CD1c-positive myeloid dendritic cell (primary cell): ENCODE data around the gene RFPL4AL1.
"Not testable (repeated sequence)": the region's sequence is repeated elsewhere in the genome, so short reads cannot be mapped to it uniquely, and the experiment has no call there.

Source experiments
- DNase-seq: peaks from one replicate; pipeline ENCODE4 v3.0.0-alpha.2; 2016; ENCODE audit errors: extremely low spot score

Gene RFPL4AL1

GRCh38 chr19:55768818-55769217 lies at the start of gene RFPL4AL1:
RFPL4AL1 (plus strand) TSS chr19:55769118; CDS start chr19:55771805, 2,687 bp downstream.
- DNase-seq = not testable (repeated sequence)

DNA sequence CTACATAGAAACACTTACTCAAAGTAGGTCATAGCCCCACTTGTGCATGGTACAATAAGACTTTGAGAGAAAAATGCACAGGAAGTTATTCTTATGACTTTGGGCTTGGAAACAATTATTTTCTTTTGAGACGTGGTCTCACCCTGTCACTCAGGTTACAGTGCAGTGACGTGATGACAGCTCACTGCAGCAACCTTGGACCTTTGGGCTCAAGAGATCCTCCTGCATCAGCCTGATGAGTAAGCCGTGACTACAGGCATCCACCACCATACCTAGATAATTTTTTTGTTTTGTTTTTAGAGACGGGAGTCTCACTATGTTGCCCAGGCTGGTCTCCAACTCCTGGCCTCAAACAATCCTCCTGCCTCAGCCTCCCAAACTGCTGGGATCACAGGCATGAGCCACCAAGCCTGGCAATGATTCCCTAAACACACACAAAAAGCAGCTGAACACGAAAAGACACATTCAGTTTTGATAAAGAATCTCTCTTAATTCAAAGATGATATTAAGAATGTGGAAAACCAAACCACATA lies 48.6 kb upstream of the RFPL4AL1 start:
- DNase-seq = no peak

DNA sequence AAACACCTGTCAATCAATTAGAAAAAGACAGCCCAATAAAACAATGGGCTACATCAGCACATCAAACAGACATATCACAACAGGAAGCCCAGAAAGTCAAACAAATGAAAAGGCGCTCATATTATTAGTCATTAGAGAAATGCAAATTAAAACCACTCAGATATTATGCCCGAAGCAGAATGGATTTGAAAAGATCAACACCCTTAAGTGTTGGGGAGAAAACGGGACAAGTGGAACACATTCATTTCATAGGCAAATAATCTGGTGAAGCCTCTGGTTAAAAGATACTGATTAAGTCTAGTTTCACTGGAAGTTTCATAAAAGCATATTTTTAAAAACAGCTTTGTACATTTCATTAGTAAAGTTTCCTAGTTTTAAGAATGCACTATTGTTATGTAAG lies 48.1 kb upstream of the RFPL4AL1 start:
- no peak for DNase-seq

- no peak for DNase-seq
These were observed 45.4 kb upstream of the RFPL4AL1 start for GRCh38 chr19:55723491-55723890.

DNA sequence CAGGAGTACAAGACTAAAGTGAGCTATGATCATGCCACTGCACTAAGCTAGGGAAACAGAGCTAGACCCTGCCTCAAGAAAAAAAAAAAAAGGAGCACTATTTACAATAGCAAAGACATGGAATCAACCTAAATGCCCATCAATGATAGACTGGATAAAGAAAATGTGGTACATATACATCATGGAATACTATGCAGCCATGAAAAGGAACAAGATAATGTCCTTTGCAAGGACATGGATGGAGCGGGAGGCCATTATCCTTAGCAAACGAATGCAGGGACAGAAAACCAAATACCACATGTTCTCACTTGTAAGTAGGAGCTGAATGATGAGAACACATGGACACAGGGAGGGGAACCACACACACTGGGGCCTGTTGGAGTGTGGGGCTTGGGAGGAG lies 38.5 kb upstream of the RFPL4AL1 start:
- DNase-seq = not testable (repeated sequence)

- DNase-seq = no peak
These were observed 30.6 kb upstream of the RFPL4AL1 start, which contains the start of gene NLRP9 for GRCh38 chr19:55738302-55738701. NLRP9 (minus strand) TSS chr19:55738402; CDS start chr19:55738374, 28 bp downstream.

- no peak for DNase-seq
These were observed 18.2 kb upstream of the RFPL4AL1 start for GRCh38 chr19:55750715-55751114.

GRCh38 chr19:55753401-55753800 lies 15.5 kb upstream of the RFPL4AL1 start:
- no peak for DNase-seq

GRCh38 chr19:55756808-55757207 lies 12.1 kb upstream of the RFPL4AL1 start:
- DNase-seq = not testable (repeated sequence)

GRCh38 chr19:55758797-55759196 lies 10.1 kb upstream of the RFPL4AL1 start, which contains the start of gene RFPL4A:
RFPL4A (plus strand) TSS chr19:55759097; CDS start chr19:55761801, 2,704 bp downstream.
- not testable (repeated sequence) for DNase-seq

GRCh38 chr19:55766466-55766865 lies 2.5 kb upstream of the RFPL4AL1 start:
- peak; percentile 54 for DNase-seq

GRCh38 chr19:55769632-55770031 lies 714 bp downstream of the RFPL4AL1 start:
- DNase-seq = not testable (repeated sequence)

DNA sequence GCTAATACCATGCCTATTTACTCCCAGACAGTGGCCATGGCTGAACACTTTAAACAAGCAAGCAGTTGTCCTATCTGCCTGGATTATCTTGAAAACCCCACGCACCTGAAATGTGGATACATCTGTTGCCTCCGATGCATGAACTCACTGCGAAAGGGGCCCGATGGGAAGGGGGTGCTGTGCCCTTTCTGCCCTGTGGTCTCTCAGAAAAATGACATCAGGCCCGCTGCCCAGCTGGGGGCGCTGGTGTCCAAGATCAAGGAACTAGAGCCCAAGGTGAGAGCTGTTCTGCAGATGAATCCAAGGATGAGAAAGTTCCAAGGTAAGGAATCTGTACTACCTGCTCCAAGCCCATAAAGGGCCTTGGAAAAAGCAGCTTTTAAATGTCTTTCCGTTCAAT lies 8.6 kb downstream of the RFPL4AL1 start:
- DNase-seq = no peak

GRCh38 chr19:55778331-55778730 lies 9.4 kb downstream of the RFPL4AL1 start:
- DNase-seq = no peak

GRCh38 chr19:55781112-55781511 lies 12.2 kb downstream of the RFPL4AL1 start:
- no peak for DNase-seq

DNA sequence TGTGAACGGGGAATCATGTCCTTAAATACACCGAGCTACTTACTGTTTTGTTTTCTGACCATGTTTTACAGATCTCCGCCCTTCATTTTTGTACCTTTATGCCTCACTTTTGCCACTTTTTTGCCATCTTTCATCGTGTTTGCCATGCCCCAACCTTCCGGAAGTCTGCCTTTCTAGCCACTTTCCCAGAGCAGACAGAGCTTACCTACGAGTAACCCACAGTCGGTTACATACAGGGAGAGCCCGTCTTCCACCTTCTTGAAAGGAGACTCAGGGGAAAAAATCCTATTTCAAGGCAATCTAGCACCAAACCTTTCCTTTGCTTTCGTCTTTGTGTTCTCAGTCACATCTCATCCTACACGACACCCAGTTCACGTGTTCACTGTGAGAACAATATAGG lies 26.1 kb downstream of the RFPL4AL1 start:
- no peak for DNase-seq

DNA sequence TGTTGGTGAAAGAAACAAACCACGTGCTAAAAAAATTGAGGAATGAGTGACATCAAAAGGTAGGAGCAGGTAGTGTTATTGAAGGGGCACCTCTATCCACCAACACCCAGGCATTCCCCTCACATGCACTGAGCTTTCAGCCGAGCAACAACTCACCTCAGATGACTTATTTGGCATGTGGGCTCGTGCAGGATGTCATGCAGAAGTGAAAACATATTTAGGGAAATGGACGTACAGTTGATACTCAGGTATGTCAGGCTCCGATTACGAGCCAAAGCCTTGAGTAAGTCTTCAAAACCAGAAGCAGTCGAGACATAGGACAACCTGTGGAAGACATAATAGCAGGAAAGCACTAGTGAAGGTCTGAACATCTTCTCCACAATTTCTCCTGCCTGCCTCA lies 32.5 kb downstream of the RFPL4AL1 start:
- DNase-seq = no peak

DNA sequence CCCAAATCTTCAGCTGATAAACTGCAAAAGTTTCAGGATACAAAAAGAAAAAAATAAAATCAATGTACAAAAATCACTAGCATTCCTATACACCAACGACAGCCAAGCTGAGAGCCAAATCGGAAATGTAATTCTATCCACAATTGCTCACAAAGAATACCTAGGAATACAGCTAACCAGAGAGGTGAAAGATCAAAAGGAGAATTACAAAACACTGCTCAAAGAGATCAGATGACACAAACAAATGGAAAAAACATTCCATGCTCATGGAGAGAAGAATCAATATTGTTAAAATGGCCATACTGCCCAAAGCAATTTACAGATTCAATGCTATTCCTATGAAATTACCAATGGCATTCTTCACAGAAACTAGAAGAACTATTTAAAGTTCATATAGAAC lies 33.4 kb downstream of the RFPL4AL1 start:
- DNase-seq = no peak

GRCh38 chr19:55809381-55810058 lies 40.6 kb downstream of the RFPL4AL1 start:
- peak; percentile 64 for DNase-seq

DNA sequence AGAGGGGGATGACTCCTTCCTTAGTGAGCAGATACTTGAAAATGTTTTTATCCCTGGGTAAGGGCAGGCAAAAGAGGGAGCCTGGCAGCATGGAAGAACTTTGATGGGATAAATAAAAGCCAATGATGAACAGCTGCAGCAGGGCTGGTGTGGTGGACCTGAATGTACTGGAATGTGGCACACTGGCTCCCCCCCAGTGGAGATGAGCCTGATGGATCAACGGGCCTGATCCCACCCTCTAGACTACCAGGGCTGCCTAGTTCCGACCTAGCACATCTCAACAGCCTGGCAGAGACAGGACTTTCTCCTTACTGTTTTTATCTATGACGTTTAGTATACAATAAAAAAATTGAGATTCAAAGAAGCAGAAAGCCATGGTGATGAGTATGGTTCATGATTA lies 42.4 kb downstream of the RFPL4AL1 start:
- no peak for DNase-seq

- no peak for DNase-seq
These were observed 43.5 kb downstream of the RFPL4AL1 start for GRCh38 chr19:55812449-55812848.

- DNase-seq = no peak
These were observed 45.0 kb downstream of the RFPL4AL1 start for GRCh38 chr19:55813906-55814305.

DNA sequence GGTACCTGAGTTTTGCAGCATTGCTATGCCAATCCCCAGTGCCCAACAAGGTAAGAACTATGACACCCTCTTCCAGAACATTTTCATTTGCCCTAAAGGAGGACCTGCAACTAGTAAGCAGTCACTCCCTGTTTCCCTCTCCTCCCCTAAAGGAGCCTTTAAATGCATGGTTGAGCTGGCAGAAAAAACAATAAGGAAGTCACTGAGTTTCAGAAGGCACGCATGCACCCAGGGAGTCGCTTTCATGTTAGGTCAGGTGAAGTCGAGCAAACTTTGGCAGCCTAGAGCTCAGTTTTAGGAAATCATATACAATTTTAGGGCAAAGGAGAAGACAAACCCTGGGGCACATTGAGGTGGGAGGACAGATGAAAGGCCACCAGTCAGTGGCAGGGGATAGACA lies 51.1 kb downstream of the RFPL4AL1 start:
- no peak for DNase-seq
